Heart right ventricle (tissue), 16 donors: ENCODE data around the gene FTO. TPM values are rescaled to one million over a fixed set of nuclear protein-coding genes. Genes with fewer than 3 reads are reported as not detected.
A peak's percentile ranks its signal among the peaks of the same experiment; 100 is the strongest.

ENCODE experiments used
- ATAC-seq, 8 donors: fragments of 200-7000 bp; cut with Tn5 transposase; one replicate each; pipeline ENCODE4 v1.9.1; 2020; ENCODE audit warnings: mild to moderate bottlenecking in 8 of 8, moderate library complexity in 8 of 8, moderate number of reproducible peaks in 1 of 8
- DNase-seq, 2 donors: peaks; one replicate each; pipeline ENCODE4 v3.0.0-alpha.2; 2020
- H3K27ac ChIP-seq, 10 donors: fragments of 200-600 bp; sonication (generic) in 2 of 10; one replicate each; pipeline versions ENCODE4 v1.5.0 to v1.8.0; 2020 to 2022; ENCODE audit warnings: mild to moderate bottlenecking in 3 of 10
- H3K27me3 ChIP-seq, 7 donors: fragments of 200-600 bp; one replicate each; pipeline ENCODE4 v1.8.0; 2021 to 2022; ENCODE audit warnings: mild to moderate bottlenecking in 2 of 7
- H3K36me3 ChIP-seq, 9 donors: fragments of 200-600 bp; sonication (generic) in 1 of 9; one replicate each; pipeline versions ENCODE4 v1.5.0 to v1.8.0; 2020 to 2022; ENCODE audit warnings: mild to moderate bottlenecking in 2 of 9
- H3K4me1 ChIP-seq, 9 donors: fragments of 200-600 bp; sonication (generic) in 1 of 9; one replicate each; pipeline versions ENCODE4 v1.5.0 to v1.8.0; 2020 to 2022; ENCODE audit warnings: mild to moderate bottlenecking in 4 of 9
- H3K4me3 ChIP-seq, 10 donors: fragments of 200-600 bp; sonication (generic) in 2 of 10; one replicate each; pipeline versions ENCODE4 v1.5.0 to v1.8.0; 2020 to 2022; ENCODE audit warnings: mild to moderate bottlenecking in 7 of 10, moderate library complexity in 2 of 10
- H3K9me3 ChIP-seq, 11 donors: fragments of 200-600 bp in 10 of 11; sonication (generic) in 2 of 11; one replicate each; pipeline versions ENCODE4 v1.5.0 to v1.8.0; 2013 to 2022; ENCODE audit warnings: mild to moderate bottlenecking in 2 of 11, control low read depth in 1 of 11, moderate library complexity in 1 of 11
- WGBS, 2 donors: extraction: QIAGEN DNeasy Blood & Tissue Kit; methylation state at CpG; one replicate each; pipeline ENCODE4 v1.1.7; 2013; ENCODE audit warnings: inconsistent platforms in 1 of 2; 5-methylcytosine and 5-hydroxymethylcytosine counted together
- intact Hi-C, 10 donors: fragments of 100-400 bp; cut with DNase I; formaldehyde crosslinking; loops; one replicate each; pipeline versions ENCODE4 v1.11.1 to v1.14.2; 2022
- polyA plus RNA-seq, 2 donors: library from polyadenylated mRNA; stranded (reverse); fragments of 200-250 nt; gene quantifications; one replicate each; pipeline ENCODE4 v1.2.3, GENCODE V29; 2013
- total RNA-seq, 10 donors: library from RNA; stranded (reverse); fragmentation: NEBNext Ultra II Directional in 3 of 10; extraction: Animal tissue kit (Norgen Biotek cat#: 25700) in 3 of 10; gene quantifications; one replicate each; pipeline versions ENCODE4 v1.2.1 to v1.2.4, GENCODE V29; 2021 to 2023
- TF ChIP-seq, protein P1 (sequence below), 9 donors: fragments of 200-600 bp; sonication (generic) in 2 of 9; IDR thresholded peaks; one replicate each; pipeline versions ENCODE4 v1.5.0 to v1.8.0; 2021 to 2022; ENCODE audit warnings: antibody characterized with exemption in 9 of 9, mild to moderate bottlenecking in 5 of 9, moderate library complexity in 1 of 9
- donor health status: Arrhythmogenic right ventricular cardiomyopathy.
- donor health status: ischemic (EF 13 %, LVEDD 7.1; RV severe dilation, severe dysfunction).
- donor health status: healthy with polysubstance abuse.
- donor health status: DM: no; HTN: yes; CAD: no.
- donor health status: DM: no; HTN: no; CAD: no.
- donor health status: ischemic (EF 25% LVEDD 6.9; RV normal size, moderate dysfunction).
- donor health status: ischemic (EF 25% LVEDD 5.7; RV mildly dilated, moderate dysfunction).
- donor health status: healthy.
- donor health status: DM: yes; HTN: yes; CAD: no.
- donor health status: Ischemic cardiomyopathy.
- donor health status: ischemic (EF 35%, LVEDD 5.7; RV mildly dilated, moderate dysfunction).
- donor health status: nonischemic (EF 11% LVEDD 7.7; RV severe dilation, severe dysfunction).
- donor health status: DM: yes; HTN: yes; CAD: no.
- donor health status: PGD.
- donor health status: ischemic (EF 29% LVEDD 5.4; RV normal size, mild dysfunction).
- donor health status: nonischemic (EF 23%, LVEDD 6.1; RV moderate dilation, normal function).

FTO gene
- total and polyA plus RNA-seq, 12 donors: 8.5 to 103 (median 90.0) TPM

DNA sequence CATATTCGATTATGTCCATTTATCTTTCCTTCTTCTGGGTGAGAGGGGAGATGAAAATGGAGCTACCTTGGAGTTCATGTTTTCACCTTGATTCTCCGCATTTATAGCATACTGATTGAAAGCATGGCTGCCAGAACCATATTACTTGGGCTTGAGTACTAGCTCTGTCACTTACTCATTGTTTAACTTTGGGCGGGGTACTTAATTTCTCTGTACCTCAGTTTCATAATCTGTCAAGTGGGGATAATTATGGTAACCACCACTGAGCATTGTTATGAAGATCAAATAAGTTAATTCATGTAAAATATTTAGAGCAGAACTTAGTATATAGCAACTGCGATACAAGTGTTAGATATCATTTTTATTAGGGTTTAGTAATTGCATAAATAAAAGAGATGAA is 65.2 kb downstream of the FTO start:
- peaks cover 2 to 64% (median 35%) of the 10 kb centered on the region in 9 donors for H3K4me1 ChIP-seq
- no peak overlapping the region for H3K4me3 ChIP-seq
- H3K27me3 ChIP-seq: no peaks in the 10 kb centered on the region
- TF ChIP-seq, protein P1, sequence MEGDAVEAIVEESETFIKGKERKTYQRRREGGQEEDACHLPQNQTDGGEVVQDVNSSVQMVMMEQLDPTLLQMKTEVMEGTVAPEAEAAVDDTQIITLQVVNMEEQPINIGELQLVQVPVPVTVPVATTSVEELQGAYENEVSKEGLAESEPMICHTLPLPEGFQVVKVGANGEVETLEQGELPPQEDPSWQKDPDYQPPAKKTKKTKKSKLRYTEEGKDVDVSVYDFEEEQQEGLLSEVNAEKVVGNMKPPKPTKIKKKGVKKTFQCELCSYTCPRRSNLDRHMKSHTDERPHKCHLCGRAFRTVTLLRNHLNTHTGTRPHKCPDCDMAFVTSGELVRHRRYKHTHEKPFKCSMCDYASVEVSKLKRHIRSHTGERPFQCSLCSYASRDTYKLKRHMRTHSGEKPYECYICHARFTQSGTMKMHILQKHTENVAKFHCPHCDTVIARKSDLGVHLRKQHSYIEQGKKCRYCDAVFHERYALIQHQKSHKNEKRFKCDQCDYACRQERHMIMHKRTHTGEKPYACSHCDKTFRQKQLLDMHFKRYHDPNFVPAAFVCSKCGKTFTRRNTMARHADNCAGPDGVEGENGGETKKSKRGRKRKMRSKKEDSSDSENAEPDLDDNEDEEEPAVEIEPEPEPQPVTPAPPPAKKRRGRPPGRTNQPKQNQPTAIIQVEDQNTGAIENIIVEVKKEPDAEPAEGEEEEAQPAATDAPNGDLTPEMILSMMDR (IDR thresholded peaks at IDR 0.05): no peak
- intact Hi-C loops: no loop called here
- no peaks in the 10 kb centered on the region for H3K36me3 ChIP-seq
- WGBS, 2 donors: 91 to 96% methylated on average over 4 of the region's 4 CpGs
- DNase-seq (no peak), ATAC-seq (no peak)
- H3K27ac ChIP-seq: peak overlapping the region in 1 of 10 donors; percentile 11
- H3K9me3 ChIP-seq: no peaks in the 10 kb centered on the region

DNA sequence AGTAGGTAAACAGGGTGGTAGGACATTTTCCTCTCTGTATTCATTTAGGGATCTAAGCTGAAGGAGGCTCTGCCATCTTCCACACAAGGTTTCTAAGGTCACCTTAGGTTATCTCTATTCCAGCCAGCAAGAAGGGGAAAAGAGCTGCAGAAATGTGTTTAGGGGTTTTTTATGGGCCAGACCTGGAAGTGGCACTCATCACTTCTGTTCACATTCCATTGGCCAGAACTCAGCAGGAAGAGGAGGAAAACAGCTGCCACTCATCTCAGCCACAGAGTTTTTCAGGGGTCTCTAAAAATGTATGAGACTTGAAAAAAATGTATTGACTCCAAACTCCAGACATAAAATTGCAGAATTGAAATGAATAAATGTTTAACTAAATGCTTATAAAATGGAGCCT is 65.8 kb downstream of the FTO start:
- intact Hi-C loops: loop anchor here in 4 of 10 donors (5.0 to 10.0 kb wide), 6 partner anchors 498 to 1605 kb away; partner anchors contain the start of genes IRX5 (in 2 of the 4) and IRX3 (in 1 of the 4)
- no peak overlapping the region for H3K4me3 ChIP-seq
- H3K4me1 ChIP-seq: peaks cover 2 to 70% (median 37%) of the 10 kb centered on the region in 9 donors
- no peak overlapping the region for H3K27ac ChIP-seq
- ATAC-seq (no peak), DNase-seq (no peak)
- no peaks in the 10 kb centered on the region for H3K36me3 ChIP-seq
- no peaks in the 10 kb centered on the region for H3K9me3 ChIP-seq
- TF ChIP-seq, protein P1 (IDR thresholded peaks at IDR 0.05): no peak
- no peaks in the 10 kb centered on the region for H3K27me3 ChIP-seq

DNA sequence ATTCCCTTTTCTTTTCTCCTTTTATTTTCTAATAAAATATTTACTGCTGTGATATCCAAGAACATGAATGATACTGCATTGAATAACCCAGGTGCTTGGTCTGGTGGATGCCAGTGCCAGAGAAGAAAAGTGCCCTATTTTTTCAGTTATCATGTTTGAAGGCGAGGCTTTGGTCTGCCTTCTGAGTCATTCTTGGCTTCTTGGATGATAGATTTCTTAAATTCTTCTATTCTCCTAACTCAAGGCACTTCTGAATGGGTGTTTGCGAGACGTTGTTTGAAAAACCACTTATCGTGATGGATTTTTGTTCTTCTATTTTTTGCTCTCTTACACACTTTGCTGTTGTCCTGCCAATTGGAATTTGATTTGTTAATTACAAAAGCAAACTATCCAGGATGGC is 66.7 kb downstream of the FTO start:
- TF ChIP-seq, protein P1 (IDR thresholded peaks at IDR 0.05): no peak
- H3K27ac ChIP-seq: no peak overlapping the region
- 82 to 84% methylated on average over 4 of the region's 4 CpGs for WGBS, 2 donors
- intact Hi-C loops: loop anchor here in 4 of 10 donors (5.0 to 10.0 kb wide), 6 partner anchors 497 to 1604 kb away; partner anchors contain the start of genes IRX5 (in 2 of the 4) and IRX3 (in 1 of the 4)
- H3K27me3 ChIP-seq: no peaks in the 10 kb centered on the region
- no peaks in the 10 kb centered on the region for H3K36me3 ChIP-seq
- H3K4me1 ChIP-seq: peaks cover 2 to 78% (median 45%) of the 10 kb centered on the region in 9 donors
- no peaks in the 10 kb centered on the region for H3K9me3 ChIP-seq
- no peak for DNase-seq
- ATAC-seq: no peak
- no peak overlapping the region for H3K4me3 ChIP-seq

DNA sequence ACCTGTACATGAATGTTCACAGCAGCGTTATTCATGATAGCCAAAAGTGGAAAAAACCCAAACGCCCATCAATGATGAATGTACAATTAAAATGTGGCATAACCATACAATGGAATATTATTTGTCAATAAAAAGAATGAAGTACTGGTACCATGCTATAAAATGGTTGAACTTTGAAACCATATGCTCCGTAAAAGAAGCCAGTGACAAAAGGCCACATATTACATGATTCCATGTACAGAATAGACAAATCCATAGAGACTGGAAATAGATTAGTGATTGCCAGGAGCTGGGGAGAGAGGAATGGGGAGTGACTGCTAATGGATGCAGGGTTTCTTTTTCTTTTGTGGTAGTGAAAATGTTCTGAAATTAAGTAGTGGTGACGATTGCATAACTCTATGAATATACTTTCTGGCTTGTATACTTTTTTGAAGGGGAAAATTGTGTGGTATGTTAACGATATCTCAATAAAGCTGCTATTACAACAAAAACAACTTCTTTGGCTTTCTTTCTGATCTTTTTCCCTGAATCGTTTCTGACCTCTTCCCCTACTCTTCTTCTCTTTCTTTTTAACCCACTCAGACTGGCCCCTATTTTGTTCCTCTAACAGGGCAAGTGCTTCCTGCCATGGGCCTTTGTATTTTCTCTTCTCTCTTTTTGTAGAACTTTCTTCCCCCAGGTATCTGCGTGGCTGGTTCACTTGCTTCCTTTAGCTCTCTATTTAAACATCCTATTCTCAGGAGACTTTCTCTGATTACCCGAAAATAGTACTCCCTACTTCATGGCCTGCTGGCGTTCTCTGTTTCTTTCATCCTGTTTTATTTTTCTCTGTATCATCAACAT is 67.9 kb downstream of the FTO start:
- no peak for ATAC-seq
- 67 to 73% methylated on average over 9 of the region's 9 CpGs for WGBS, 2 donors
- no peaks in the 10 kb centered on the region for H3K27me3 ChIP-seq
- TF ChIP-seq, protein P1 (IDR thresholded peaks at IDR 0.05): no peak
- H3K4me1 ChIP-seq: peaks cover 2 to 81% (median 50%) of the 10 kb centered on the region in 9 donors
- H3K4me3 ChIP-seq: no peak overlapping the region
- H3K36me3 ChIP-seq: no peaks in the 10 kb centered on the region
- peak overlapping the region in 1 of 10 donors; percentile 13 for H3K27ac ChIP-seq
- intact Hi-C loops: loop anchor here in 5 of 10 donors (2.0 to 10.0 kb wide), 7 partner anchors 495 to 1603 kb away; partner anchors contain the start of genes IRX5 (in 2 of the 5) and IRX3 (in 1 of the 5)
- no peaks in the 10 kb centered on the region for H3K9me3 ChIP-seq
- DNase-seq: no peak
